Measurements from ENCODE around the gene TPD52L2. TPM values are rescaled to one million over a fixed set of nuclear protein-coding genes. Genes with fewer than 3 reads are reported as not detected.
A peak's percentile ranks its signal among the peaks of the same experiment; 100 is the strongest.

TPD52L2 gene
- total RNA-seq, 1 experiment from 2014 or later: 147 TPM

GRCh38 chr20:63829603-63829944 is 35.5 kb upstream of the TPD52L2 start:
- Histone ChIP-seq H3K4me1 (ENCODE audit: insufficient read depth, low read length) (peaks cover 11% of the 10 kb centered on the region; the same call in 1 of the 2 replicates), H3K36me3 (ENCODE audit: low read depth, low read length) (no peaks in the 10 kb centered on the region), H3K9ac (ENCODE audit: low read length) (no peak overlapping the region), H3F3A (ENCODE audit: low read length, unreplicated experiment) (no peaks in the 10 kb centered on the region), H3K9me2 (replicated peaks; ENCODE audit: low read length) (no peaks in the 10 kb centered on the region), H3K27me3 (ENCODE audit: low read length) (no peaks in the 10 kb centered on the region), H3K27ac (ENCODE audit: low read length) (no peak overlapping the region), H4K20me1 (ENCODE audit: low read length) (no peaks in the 10 kb centered on the region), H3K4me2 (ENCODE audit: low read length) (peak overlapping the region; percentile 1), H3K4me3 (ENCODE audit: low read length) (no peak overlapping the region), H3K79me2 (ENCODE audit: low read length) (no peaks in the 10 kb centered on the region), H2AFZ (ENCODE audit: low read length) (no peak overlapping the region), H3K9me3 (ENCODE audit: low read length) (no peaks in the 10 kb centered on the region)
- CTCF ChIA-PET: interaction anchor here (0.6 kb wide), 1 partner anchor 1278 kb away, joined by 4 read pairs; no protein-coding TSS in a partner anchor
- no peak for TF ChIP-seq EZH2phosphoT487 (IDR thresholded peaks at IDR 0.05; ENCODE audit: borderline replicate concordance, low read length)
- TF ChIP-seq, protein P1, sequence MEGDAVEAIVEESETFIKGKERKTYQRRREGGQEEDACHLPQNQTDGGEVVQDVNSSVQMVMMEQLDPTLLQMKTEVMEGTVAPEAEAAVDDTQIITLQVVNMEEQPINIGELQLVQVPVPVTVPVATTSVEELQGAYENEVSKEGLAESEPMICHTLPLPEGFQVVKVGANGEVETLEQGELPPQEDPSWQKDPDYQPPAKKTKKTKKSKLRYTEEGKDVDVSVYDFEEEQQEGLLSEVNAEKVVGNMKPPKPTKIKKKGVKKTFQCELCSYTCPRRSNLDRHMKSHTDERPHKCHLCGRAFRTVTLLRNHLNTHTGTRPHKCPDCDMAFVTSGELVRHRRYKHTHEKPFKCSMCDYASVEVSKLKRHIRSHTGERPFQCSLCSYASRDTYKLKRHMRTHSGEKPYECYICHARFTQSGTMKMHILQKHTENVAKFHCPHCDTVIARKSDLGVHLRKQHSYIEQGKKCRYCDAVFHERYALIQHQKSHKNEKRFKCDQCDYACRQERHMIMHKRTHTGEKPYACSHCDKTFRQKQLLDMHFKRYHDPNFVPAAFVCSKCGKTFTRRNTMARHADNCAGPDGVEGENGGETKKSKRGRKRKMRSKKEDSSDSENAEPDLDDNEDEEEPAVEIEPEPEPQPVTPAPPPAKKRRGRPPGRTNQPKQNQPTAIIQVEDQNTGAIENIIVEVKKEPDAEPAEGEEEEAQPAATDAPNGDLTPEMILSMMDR (conservative IDR thresholded peaks at IDR 0.05; ENCODE audit: low read depth, low read length): no peak
- no peak for TF ChIP-seq EZH2 (IDR thresholded peaks at IDR 0.05; ENCODE audit: low read length, unreplicated experiment)
- TSS peak; percentile 72 for BruUV-seq (replicated peaks)
- DNase-seq: no peak
- intact Hi-C loops (cut with micrococcal nuclease): no loop called here
- POLR2A ChIA-PET (ENCODE audit: unreplicated experiment): no interaction called here
- ATAC-seq: no peak

- no peaks in the 10 kb centered on the region for H3K9me3 ChIP-seq (ENCODE audit: low read length)
- peaks cover 13% of the 10 kb centered on the region; the same call in 1 of the 2 replicates for H3K4me1 ChIP-seq (ENCODE audit: insufficient read depth, low read length)
- BruUV-seq (replicated peaks): no TSS peak
- H3K36me3 ChIP-seq (ENCODE audit: low read depth, low read length): no peaks in the 10 kb centered on the region
- H3K27me3 ChIP-seq (ENCODE audit: low read length): no peaks in the 10 kb centered on the region
- ATAC-seq: no peak
- H3K27ac ChIP-seq (ENCODE audit: low read length): no peak overlapping the region
- no peak for DNase-seq
- no peak overlapping the region for H2AFZ ChIP-seq (ENCODE audit: low read length)
- no peaks in the 10 kb centered on the region for H3F3A ChIP-seq (ENCODE audit: low read length, unreplicated experiment)
- TF ChIP-seq EZH2 (IDR thresholded peaks at IDR 0.05; ENCODE audit: low read length, unreplicated experiment) (no peak), EZH2phosphoT487 (IDR thresholded peaks at IDR 0.05; ENCODE audit: borderline replicate concordance, low read length) (no peak)
- TF ChIP-seq, protein P1 (conservative IDR thresholded peaks at IDR 0.05; ENCODE audit: low read depth, low read length): no peak
- intact Hi-C loops (cut with micrococcal nuclease): no loop called here
- POLR2A ChIA-PET (ENCODE audit: unreplicated experiment): no interaction called here
- H3K4me3 ChIP-seq (ENCODE audit: low read length): peak overlapping the region; percentile 58; the same call in 1 of the 2 replicates
- CTCF ChIA-PET: no interaction called here
- no peaks in the 10 kb centered on the region for H3K9me2 ChIP-seq (replicated peaks; ENCODE audit: low read length)
- H3K9ac ChIP-seq (ENCODE audit: low read length): no peak overlapping the region
- H4K20me1 ChIP-seq (ENCODE audit: low read length): no peaks in the 10 kb centered on the region
- peak overlapping the region; percentile 57 for H3K4me2 ChIP-seq (ENCODE audit: low read length)
- H3K79me2 ChIP-seq (ENCODE audit: low read length): no peaks in the 10 kb centered on the region
These were observed 34.9 kb upstream of the TPD52L2 start for GRCh38 chr20:63829945-63830835.

All from PC-3 (cell line).